ENCODE results near the gene TNFRSF4. TPM values are rescaled to one million over a fixed set of nuclear protein-coding genes. Genes with fewer than 3 reads are reported as not detected.
A peak's percentile ranks its signal among the peaks of the same experiment; 100 is the strongest.

Gene TNFRSF4
- total RNA-seq, 3 donors from 2014 or later = 0.64 to 2.3 (median 1.6) TPM

GRCh38 chr1:1168451-1169411 lies 45.2 kb downstream of the TNFRSF4 start:
- no peak for DNase-seq (ENCODE audit: low spot score in 2 of 2)

DNA sequence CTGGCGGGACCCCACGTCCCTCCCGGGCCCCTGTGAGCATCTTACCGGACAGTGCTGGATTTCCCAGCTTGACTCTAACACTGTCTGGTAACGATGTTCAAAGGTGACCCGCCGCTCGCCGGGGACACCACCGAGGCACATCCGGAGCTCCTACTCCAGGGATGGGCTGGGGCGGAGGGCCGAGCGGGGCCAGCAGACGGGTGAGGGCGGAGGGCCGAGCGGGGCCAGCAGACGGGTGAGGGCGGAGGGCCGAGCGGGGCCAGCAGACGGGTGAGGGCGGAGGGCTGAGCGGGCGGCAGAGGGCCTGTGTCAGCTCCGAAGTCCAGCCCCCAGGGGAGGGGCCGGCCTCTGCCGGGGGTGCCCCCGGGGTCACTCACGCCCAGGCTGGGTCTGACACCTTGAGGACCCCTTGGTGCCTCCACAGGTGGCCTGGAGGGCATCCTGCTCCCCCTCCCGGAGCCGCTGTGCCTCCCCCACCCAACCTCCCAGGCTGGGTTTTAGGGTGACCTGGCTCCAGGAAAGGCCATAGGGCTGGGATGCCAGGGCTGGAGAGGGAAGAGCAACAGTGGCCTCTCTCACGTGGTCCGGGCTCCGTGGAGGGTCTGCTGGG lies 46.0 kb downstream of the TNFRSF4 start:
- Histone ChIP-seq H3K4me1 (peaks cover 4 to 11% of the 10 kb centered on the region in 2 donors), H3K9me3 (no peaks in the 10 kb centered on the region), H3K36me3 (no peaks in the 10 kb centered on the region), H3K4me3 (no peak overlapping the region), H3K27me3 (peaks cover 0 to 17% of the 10 kb centered on the region in 2 donors), H3K27ac (no peak overlapping the region)
- DNase-seq (ENCODE audit: low spot score in 2 of 2) = no peak
- intact Hi-C loops (cut with DNase I; ENCODE audit: low total_unique reads) = no loop called here
- TF ChIP-seq, protein P1, sequence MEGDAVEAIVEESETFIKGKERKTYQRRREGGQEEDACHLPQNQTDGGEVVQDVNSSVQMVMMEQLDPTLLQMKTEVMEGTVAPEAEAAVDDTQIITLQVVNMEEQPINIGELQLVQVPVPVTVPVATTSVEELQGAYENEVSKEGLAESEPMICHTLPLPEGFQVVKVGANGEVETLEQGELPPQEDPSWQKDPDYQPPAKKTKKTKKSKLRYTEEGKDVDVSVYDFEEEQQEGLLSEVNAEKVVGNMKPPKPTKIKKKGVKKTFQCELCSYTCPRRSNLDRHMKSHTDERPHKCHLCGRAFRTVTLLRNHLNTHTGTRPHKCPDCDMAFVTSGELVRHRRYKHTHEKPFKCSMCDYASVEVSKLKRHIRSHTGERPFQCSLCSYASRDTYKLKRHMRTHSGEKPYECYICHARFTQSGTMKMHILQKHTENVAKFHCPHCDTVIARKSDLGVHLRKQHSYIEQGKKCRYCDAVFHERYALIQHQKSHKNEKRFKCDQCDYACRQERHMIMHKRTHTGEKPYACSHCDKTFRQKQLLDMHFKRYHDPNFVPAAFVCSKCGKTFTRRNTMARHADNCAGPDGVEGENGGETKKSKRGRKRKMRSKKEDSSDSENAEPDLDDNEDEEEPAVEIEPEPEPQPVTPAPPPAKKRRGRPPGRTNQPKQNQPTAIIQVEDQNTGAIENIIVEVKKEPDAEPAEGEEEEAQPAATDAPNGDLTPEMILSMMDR (IDR thresholded peaks at IDR 0.05) = no peak
- TF ChIP-seq POLR2A (IDR thresholded peaks at IDR 0.05) (no peak), POLR2AphosphoS5 (IDR thresholded peaks at IDR 0.05) (no peak)

More at GRCh38 chr1:1168451-1169411, 45.2 kb downstream of the TNFRSF4 start:
- intact Hi-C loops (cut with DNase I; ENCODE audit: low total_unique reads) = no loop called here
- Histone ChIP-seq H3K27ac (no peak overlapping the region), H3K4me3 (no peak overlapping the region), H3K4me1 (peaks cover 4 to 11% of the 10 kb centered on the region in 2 donors), H3K27me3 (peaks cover 2 to 15% of the 10 kb centered on the region in 2 donors), H3K9me3 (no peaks in the 10 kb centered on the region), H3K36me3 (no peaks in the 10 kb centered on the region)
- TF ChIP-seq POLR2AphosphoS5 (IDR thresholded peaks at IDR 0.05) = no peak
- no peak for TF ChIP-seq POLR2A (IDR thresholded peaks at IDR 0.05)
- TF ChIP-seq, protein P1 (IDR thresholded peaks at IDR 0.05) = no peak

- no peaks in the 10 kb centered on the region for H3K9me3 ChIP-seq
- no peak for TF ChIP-seq POLR2AphosphoS5 (IDR thresholded peaks at IDR 0.05)
- TF ChIP-seq POLR2A (IDR thresholded peaks at IDR 0.05) = no peak
- TF ChIP-seq, protein P1 (IDR thresholded peaks at IDR 0.05) = no peak
- H3K36me3 ChIP-seq = no peaks in the 10 kb centered on the region
- H3K27ac ChIP-seq = no peak overlapping the region
- no peak for DNase-seq (ENCODE audit: low spot score in 2 of 2)
- H3K4me1 ChIP-seq = peaks cover 4 to 11% of the 10 kb centered on the region in 2 donors
- no peak overlapping the region for H3K4me3 ChIP-seq
- peaks cover 0 to 17% of the 10 kb centered on the region in 2 donors for H3K27me3 ChIP-seq
- intact Hi-C loops (cut with DNase I; ENCODE audit: low total_unique reads) = no loop called here
Measured at GRCh38 chr1:1167398-1167821, 46.5 kb downstream of the TNFRSF4 start.

DNA sequence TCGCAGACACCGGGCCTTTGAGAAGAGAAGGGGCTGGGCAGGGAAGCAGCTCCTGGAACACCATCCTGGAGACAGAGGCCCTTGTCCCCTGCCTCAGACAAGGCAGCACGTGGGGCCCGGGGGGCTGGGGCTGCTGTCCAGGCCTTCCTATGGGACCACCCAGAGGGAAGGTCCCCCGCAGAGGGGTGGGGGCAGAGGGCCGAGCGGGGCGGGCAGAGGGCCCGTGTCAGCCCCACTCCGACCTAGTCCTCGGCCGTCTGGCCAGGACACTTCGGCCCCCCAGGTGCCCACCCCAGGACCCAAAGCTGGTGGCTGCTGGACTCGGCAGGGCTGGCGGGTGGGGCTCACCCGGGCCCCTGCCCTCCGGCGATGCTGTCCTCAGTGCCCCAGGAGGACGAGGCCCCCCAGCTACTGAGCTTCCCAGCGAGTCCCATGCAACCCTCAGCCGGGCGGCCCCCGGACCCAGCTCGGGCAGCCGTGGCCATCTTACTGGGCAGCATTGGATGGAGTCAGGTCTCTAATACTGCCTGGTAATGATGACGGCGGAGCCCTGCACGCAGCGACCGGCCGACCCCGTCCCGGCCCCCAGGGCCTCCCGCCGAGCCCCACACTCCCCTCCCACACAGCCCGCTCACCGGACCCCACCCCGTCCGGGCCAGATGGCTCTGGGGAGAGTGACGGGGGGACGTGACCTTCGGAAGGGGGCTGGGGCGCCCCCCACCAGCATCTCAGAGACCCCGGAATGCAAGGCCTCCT lies 47.1 kb downstream of the TNFRSF4 start:
- TF ChIP-seq, protein P1 (IDR thresholded peaks at IDR 0.05) = no peak
- TF ChIP-seq POLR2AphosphoS5 (IDR thresholded peaks at IDR 0.05) (no peak), POLR2A (IDR thresholded peaks at IDR 0.05) (no peak)
- Histone ChIP-seq H3K27me3 (peaks cover 0 to 17% of the 10 kb centered on the region in 2 donors), H3K36me3 (no peaks in the 10 kb centered on the region), H3K9me3 (no peaks in the 10 kb centered on the region), H3K4me1 (peaks cover 4 to 11% of the 10 kb centered on the region in 2 donors), H3K27ac (peak overlapping the region; percentile 90 to 92), H3K4me3 (peak overlapping the region in 2 of 3 donors; percentile 62 to 63)
- intact Hi-C loops (cut with DNase I; ENCODE audit: low total_unique reads) = no loop called here
- DNase-seq (ENCODE audit: low spot score in 2 of 2) = no peak
